ENCODE results near the gene COL23A1. TPM values are rescaled to one million over a fixed set of nuclear protein-coding genes. Genes with fewer than 3 reads are reported as not detected.

Gene COL23A1
- total and polyA plus RNA-seq, 2 of the 13 experiments (the other 11 are each of a cell fraction or from before 2014, with no cell fraction given), result not detected

GRCh38 chr5:178422400-178422775 lies 167.8 kb downstream of the COL23A1 start:
- FAIRE-seq (no peak), DNase-seq (ENCODE audit: low spot score) (no peak), ATAC-seq (no peak)
- Histone ChIP-seq H3K4me1 (ENCODE audit: insufficient read depth, low read length) (no peaks in the 10 kb centered on the region), H3K4me2 (ENCODE audit: low read depth, low read length) (no peak overlapping the region), H2AFZ (ENCODE audit: low read length) (no peak overlapping the region), H3K9me3 (ENCODE audit: low read length) (no peaks in the 10 kb centered on the region), H3K79me2 (ENCODE audit: insufficient read depth, low read length) (no peaks in the 10 kb centered on the region), H3K27me3 (ENCODE audit: control insufficient read depth in 1 of 2, insufficient read depth in 2 of 2, low read length in 2 of 2) (peaks cover 0 to 17% of the 10 kb centered on the region in 2 experiments; a peak in 3 of 5 replicates), H3K36me3 (replicated peaks in 1 of 2; ENCODE audit: control insufficient read depth in 1 of 2, insufficient read depth in 2 of 2, low read length in 2 of 2) (no peaks in the 10 kb centered on the region), H3K4me3 (replicated peaks in 1 of 3; ENCODE audit: insufficient read depth in 1 of 3, low read depth in 2 of 3, low read length in 3 of 3) (no peak overlapping the region), H3K9ac (ENCODE audit: insufficient read depth, low read depth, low read length) (no peak overlapping the region), H3K27ac (ENCODE audit: extremely low read length, insufficient read depth, low read length) (no peak overlapping the region), H4K20me1 (ENCODE audit: insufficient read depth, low read length) (no peaks in the 10 kb centered on the region)
- ChIA-PET CTCF (ENCODE audit: low intra/inter-chr PET ratio, low total read pairs) (no interaction called here), POLR2A (no interaction called here)
- no peak for TF ChIP-seq ZNF850 (CRISPR knock-in tag; conservative IDR thresholded peaks at IDR 0.05)
- TF ChIP-seq, protein P1, sequence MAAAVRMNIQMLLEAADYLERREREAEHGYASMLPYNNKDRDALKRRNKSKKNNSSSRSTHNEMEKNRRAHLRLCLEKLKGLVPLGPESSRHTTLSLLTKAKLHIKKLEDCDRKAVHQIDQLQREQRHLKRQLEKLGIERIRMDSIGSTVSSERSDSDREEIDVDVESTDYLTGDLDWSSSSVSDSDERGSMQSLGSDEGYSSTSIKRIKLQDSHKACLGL (CRISPR knock-in tag; IDR thresholded peaks at IDR 0.05), result no peak
- TF ChIP-seq KLF11 (CRISPR knock-in tag; IDR thresholded peaks at IDR 0.05), result no peak
- no peak for TF ChIP-seq ZNF660 (CRISPR knock-in tag; IDR thresholded peaks at IDR 0.05; ENCODE audit: borderline replicate concordance, low read depth)
- no peak for TF ChIP-seq ZNF570 (CRISPR knock-in tag; IDR thresholded peaks at IDR 0.05; ENCODE audit: borderline replicate concordance)
- no peak for TF ChIP-seq POGZ (CRISPR knock-in tag; IDR thresholded peaks at IDR 0.05)
- no peak for TF ChIP-seq CCDC6 (CRISPR knock-in tag; IDR thresholded peaks at IDR 0.05)
- no peak for TF ChIP-seq ZNF883 (CRISPR knock-in tag; IDR thresholded peaks at IDR 0.05; ENCODE audit: not compliant biosample characterization)
- no peak for TF ChIP-seq TBP (CRISPR knock-in tag; IDR thresholded peaks at IDR 0.05)
- TF ChIP-seq UBTF (CRISPR knock-in tag; IDR thresholded peaks at IDR 0.05), result no peak
- no peak for TF ChIP-seq ZNF546 (CRISPR knock-in tag; conservative IDR thresholded peaks at IDR 0.05)
- no peak for TF ChIP-seq ZNF720 (CRISPR knock-in tag; IDR thresholded peaks at IDR 0.05)
- TF ChIP-seq TBL1XR1 (IDR thresholded peaks at IDR 0.05; ENCODE audit: borderline replicate concordance, low read length, partially characterized antibody), result no peak
- TF ChIP-seq, protein P2, sequence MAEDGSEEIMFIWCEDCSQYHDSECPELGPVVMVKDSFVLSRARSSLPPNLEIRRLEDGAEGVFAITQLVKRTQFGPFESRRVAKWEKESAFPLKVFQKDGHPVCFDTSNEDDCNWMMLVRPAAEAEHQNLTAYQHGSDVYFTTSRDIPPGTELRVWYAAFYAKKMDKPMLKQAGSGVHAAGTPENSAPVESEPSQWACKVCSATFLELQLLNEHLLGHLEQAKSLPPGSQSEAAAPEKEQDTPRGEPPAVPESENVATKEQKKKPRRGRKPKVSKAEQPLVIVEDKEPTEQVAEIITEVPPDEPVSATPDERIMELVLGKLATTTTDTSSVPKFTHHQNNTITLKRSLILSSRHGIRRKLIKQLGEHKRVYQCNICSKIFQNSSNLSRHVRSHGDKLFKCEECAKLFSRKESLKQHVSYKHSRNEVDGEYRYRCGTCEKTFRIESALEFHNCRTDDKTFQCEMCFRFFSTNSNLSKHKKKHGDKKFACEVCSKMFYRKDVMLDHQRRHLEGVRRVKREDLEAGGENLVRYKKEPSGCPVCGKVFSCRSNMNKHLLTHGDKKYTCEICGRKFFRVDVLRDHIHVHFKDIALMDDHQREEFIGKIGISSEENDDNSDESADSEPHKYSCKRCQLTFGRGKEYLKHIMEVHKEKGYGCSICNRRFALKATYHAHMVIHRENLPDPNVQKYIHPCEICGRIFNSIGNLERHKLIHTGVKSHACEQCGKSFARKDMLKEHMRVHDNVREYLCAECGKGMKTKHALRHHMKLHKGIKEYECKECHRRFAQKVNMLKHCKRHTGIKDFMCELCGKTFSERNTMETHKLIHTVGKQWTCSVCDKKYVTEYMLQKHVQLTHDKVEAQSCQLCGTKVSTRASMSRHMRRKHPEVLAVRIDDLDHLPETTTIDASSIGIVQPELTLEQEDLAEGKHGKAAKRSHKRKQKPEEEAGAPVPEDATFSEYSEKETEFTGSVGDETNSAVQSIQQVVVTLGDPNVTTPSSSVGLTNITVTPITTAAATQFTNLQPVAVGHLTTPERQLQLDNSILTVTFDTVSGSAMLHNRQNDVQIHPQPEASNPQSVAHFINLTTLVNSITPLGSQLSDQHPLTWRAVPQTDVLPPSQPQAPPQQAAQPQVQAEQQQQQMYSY (CRISPR knock-in tag; IDR thresholded peaks at IDR 0.05), result no peak
- TF ChIP-seq RBM22 (optimal IDR thresholded peaks at IDR 0.05; ENCODE audit: low read length), result no peak
- 81% methylated on average over 3 of the region's 11 CpGs for WGBS (ENCODE audit: low lambda C conversion rate)
- no TSS peak for BruUV-seq (replicated peaks)
- in situ Hi-C loops (cut with HindIII; ENCODE audit: extremely low pct_ligation_motif_present, low pct_unique_long_range_greater_than_20kb), result no loop called here
- intact Hi-C loops (cut with micrococcal nuclease; ENCODE audit: unreplicated experiment), result no loop called here
